SK-N-SH treated with all-trans-retinoic acid at 6 μM for 48 hours (cell line): ENCODE data around the gene ASTN2.

ENCODE experiments used
- ATAC-seq: fragments of 200-7000 bp; cut with Tn5 transposase; 3 replicates; pipeline ENCODE4 v1.9.1; 2020; ENCODE audit warnings: mild to moderate bottlenecking, moderate library complexity
- BACH2 ChIP-seq: fragments of 250-450 bp; sonication (Bioruptor Pico); IDR thresholded peaks from 2 replicates; pipeline ENCODE4 v1.9.0; 2021; ENCODE audit warnings: mild to moderate bottlenecking, borderline replicate concordance
- CSDC2 ChIP-seq: fragments of 250-450 bp; sonication (Bioruptor Pico); IDR thresholded peaks from 2 replicates; pipeline ENCODE4 v1.5.0; 2020; ENCODE audit warnings: mild to moderate bottlenecking, moderate library complexity
- ESRRG ChIP-seq: fragments of 250-450 bp; sonication (Bioruptor Pico); IDR thresholded peaks from 2 replicates; pipeline ENCODE4 v1.6.1; 2021; ENCODE audit warnings: mild to moderate bottlenecking
- GLIS3 ChIP-seq: fragments of 250-450 bp; sonication (Bioruptor Pico); IDR thresholded peaks from 2 replicates; pipeline ENCODE4 v1.5.0; 2020; ENCODE audit warnings: mild to moderate bottlenecking, moderate library complexity
- ISL1 ChIP-seq: fragments of 250-450 bp; sonication (Bioruptor Pico); IDR thresholded peaks from 2 replicates; pipeline ENCODE4 v2.1.2; 2022; ENCODE audit warnings: mild to moderate bottlenecking, moderate library complexity
- OSR1 ChIP-seq: fragments of 250-450 bp; sonication (Bioruptor Pico); IDR thresholded peaks from 2 replicates; pipeline ENCODE4 v1.8.0; 2022; ENCODE audit warnings: moderate library complexity, mild to moderate bottlenecking, inconsistent platforms
- PPARA ChIP-seq: fragments of 250-450 bp; sonication (Bioruptor Pico); IDR thresholded peaks from 2 replicates; pipeline ENCODE4 v1.5.0; 2020; ENCODE audit warnings: mild to moderate bottlenecking, borderline replicate concordance
- RARB ChIP-seq: fragments of 250-450 bp; sonication (Bioruptor Pico); IDR thresholded peaks from 2 replicates; pipeline ENCODE4 v1.8.0; 2021; ENCODE audit warnings: mild to moderate bottlenecking, moderate library complexity
- SNAI2 ChIP-seq: fragments of 250-450 bp; sonication (Bioruptor Pico); IDR thresholded peaks from 2 replicates; pipeline ENCODE4 v1.5.0; 2020; ENCODE audit warnings: mild to moderate bottlenecking, moderate library complexity
- TOX ChIP-seq: fragments of 250-450 bp; sonication (Bioruptor Pico); IDR thresholded peaks from 2 replicates; pipeline ENCODE4 v1.8.0; 2021; ENCODE audit warnings: mild to moderate bottlenecking, moderate library complexity, borderline replicate concordance
- ZC3H10 ChIP-seq: fragments of 250-450 bp; sonication (Bioruptor Pico); IDR thresholded peaks from 2 replicates; pipeline ENCODE4 v1.5.1; 2021; ENCODE audit warnings: mild to moderate bottlenecking, moderate library complexity
- ZFP3 ChIP-seq: fragments of 250-450 bp; sonication (Bioruptor Pico); IDR thresholded peaks from 2 replicates; pipeline ENCODE4 v1.5.0; 2020; ENCODE audit warnings: mild to moderate bottlenecking, moderate library complexity
- ZFP30 ChIP-seq: fragments of 450-650 bp; formaldehyde crosslinking; IDR thresholded peaks from 2 replicates; pipeline ENCODE4 v1.5.0; 2022; ENCODE audit warnings: mild to moderate bottlenecking, moderate library complexity
- ZNF565 ChIP-seq: fragments of 450-650 bp; formaldehyde crosslinking; conservative IDR thresholded peaks from 2 replicates; pipeline ENCODE4 v1.5.0; 2020; ENCODE audit warnings: low read depth, mild to moderate bottlenecking, moderate library complexity
- ZNF70 ChIP-seq: fragments of 450-650 bp; formaldehyde crosslinking; IDR thresholded peaks from 2 replicates; pipeline ENCODE4 v1.5.0; 2020; ENCODE audit warnings: mild to moderate bottlenecking, moderate library complexity
- ZNF8 ChIP-seq: fragments of 450-650 bp; formaldehyde crosslinking; IDR thresholded peaks from 2 replicates; pipeline ENCODE4 v1.5.0; 2020; ENCODE audit warnings: mild to moderate bottlenecking, moderate library complexity
- TF ChIP-seq, protein P1 (sequence below): fragments of 250-450 bp; sonication (Bioruptor Pico); IDR thresholded peaks from 2 replicates; pipeline ENCODE4 v1.5.1; 2021; ENCODE audit warnings: mild to moderate bottlenecking, moderate library complexity
- TF ChIP-seq, protein P2 (sequence below): fragments of 250-450 bp; sonication (Bioruptor Pico); IDR thresholded peaks from 2 replicates; pipeline ENCODE4 v1.5.1; 2020; ENCODE audit warnings: low read depth, mild to moderate bottlenecking, moderate library complexity
- TF ChIP-seq, protein P3 (sequence below): fragments of 250-450 bp; sonication (Bioruptor Pico); IDR thresholded peaks from 2 replicates; pipeline ENCODE4 v1.8.0; 2021; ENCODE audit warnings: low read depth, mild to moderate bottlenecking, moderate library complexity, borderline replicate concordance
- TF ChIP-seq, protein P4 (sequence below): fragments of 250-450 bp; sonication (Bioruptor Pico); IDR thresholded peaks from 2 replicates; pipeline ENCODE4 v1.8.0; 2020; ENCODE audit warnings: mild to moderate bottlenecking, moderate library complexity, borderline replicate concordance
- TF ChIP-seq, protein P5 (sequence below): fragments of 250-450 bp; sonication (Bioruptor Pico); IDR thresholded peaks from 2 replicates; pipeline ENCODE4 v1.5.0; 2020; ENCODE audit warnings: mild to moderate bottlenecking, moderate library complexity

Gene ASTN2

DNA sequence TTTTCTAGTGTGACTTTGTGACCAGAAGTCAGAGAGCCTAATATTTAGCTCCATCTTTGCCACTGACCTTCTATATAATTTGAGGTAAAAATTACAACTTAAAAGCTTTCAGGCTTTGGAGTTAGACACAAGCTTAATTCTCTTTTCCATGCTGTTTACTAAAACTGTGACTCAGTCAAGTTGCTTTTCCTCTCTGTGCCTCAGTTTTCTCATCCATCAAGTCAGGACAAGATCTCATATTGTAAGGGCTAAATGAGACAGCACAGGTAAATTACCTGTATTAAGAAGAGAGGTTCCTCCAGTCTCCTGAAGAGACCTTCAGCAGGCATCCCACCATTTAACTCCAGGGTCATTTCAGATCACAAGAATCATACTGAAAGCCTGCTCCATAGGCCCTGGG lies 339.2 kb downstream of the ASTN2 start:
- TF ChIP-seq CSDC2 (CRISPR knock-in tag) (no peak), OSR1 (CRISPR knock-in tag) (no peak), ESRRG (CRISPR knock-in tag) (no peak), RARB (no peak), ZFP30 (CRISPR knock-in tag) (no peak), ZNF565 (CRISPR knock-in tag) (no peak), ZNF70 (no peak), ZFP3 (CRISPR knock-in tag) (no peak), TOX (no peak), SNAI2 (CRISPR knock-in tag) (no peak), GLIS3 (CRISPR knock-in tag) (no peak), BACH2 (CRISPR knock-in tag) (no peak), ZC3H10 (no peak), ZNF8 (no peak), PPARA (CRISPR knock-in tag) (no peak)
- TF ChIP-seq, protein P1, sequence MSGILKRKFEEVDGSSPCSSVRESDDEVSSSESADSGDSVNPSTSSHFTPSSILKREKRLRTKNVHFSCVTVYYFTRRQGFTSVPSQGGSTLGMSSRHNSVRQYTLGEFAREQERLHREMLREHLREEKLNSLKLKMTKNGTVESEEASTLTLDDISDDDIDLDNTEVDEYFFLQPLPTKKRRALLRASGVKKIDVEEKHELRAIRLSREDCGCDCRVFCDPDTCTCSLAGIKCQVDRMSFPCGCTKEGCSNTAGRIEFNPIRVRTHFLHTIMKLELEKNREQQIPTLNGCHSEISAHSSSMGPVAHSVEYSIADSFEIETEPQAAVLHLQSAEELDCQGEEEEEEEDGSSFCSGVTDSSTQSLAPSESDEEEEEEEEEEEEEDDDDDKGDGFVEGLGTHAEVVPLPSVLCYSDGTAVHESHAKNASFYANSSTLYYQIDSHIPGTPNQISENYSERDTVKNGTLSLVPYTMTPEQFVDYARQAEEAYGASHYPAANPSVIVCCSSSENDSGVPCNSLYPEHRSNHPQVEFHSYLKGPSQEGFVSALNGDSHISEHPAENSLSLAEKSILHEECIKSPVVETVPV (CRISPR knock-in tag) = no peak
- TF ChIP-seq, protein P2, sequence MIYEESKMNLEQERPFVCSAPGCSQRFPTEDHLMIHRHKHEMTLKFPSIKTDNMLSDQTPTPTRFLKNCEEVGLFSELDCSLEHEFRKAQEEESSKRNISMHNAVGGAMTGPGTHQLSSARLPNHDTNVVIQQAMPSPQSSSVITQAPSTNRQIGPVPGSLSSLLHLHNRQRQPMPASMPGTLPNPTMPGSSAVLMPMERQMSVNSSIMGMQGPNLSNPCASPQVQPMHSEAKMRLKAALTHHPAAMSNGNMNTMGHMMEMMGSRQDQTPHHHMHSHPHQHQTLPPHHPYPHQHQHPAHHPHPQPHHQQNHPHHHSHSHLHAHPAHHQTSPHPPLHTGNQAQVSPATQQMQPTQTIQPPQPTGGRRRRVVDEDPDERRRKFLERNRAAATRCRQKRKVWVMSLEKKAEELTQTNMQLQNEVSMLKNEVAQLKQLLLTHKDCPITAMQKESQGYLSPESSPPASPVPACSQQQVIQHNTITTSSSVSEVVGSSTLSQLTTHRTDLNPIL = no peak
- TF ChIP-seq, protein P3, sequence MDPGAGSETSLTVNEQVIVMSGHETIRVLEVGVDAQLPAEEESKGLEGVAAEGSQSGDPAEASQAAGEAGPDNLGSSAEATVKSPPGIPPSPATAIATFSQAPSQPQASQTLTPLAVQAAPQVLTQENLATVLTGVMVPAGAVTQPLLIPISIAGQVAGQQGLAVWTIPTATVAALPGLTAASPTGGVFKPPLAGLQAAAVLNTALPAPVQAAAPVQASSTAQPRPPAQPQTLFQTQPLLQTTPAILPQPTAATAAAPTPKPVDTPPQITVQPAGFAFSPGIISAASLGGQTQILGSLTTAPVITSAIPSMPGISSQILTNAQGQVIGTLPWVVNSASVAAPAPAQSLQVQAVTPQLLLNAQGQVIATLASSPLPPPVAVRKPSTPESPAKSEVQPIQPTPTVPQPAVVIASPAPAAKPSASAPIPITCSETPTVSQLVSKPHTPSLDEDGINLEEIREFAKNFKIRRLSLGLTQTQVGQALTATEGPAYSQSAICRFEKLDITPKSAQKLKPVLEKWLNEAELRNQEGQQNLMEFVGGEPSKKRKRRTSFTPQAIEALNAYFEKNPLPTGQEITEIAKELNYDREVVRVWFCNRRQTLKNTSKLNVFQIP = no peak
- TF ChIP-seq, protein P4, sequence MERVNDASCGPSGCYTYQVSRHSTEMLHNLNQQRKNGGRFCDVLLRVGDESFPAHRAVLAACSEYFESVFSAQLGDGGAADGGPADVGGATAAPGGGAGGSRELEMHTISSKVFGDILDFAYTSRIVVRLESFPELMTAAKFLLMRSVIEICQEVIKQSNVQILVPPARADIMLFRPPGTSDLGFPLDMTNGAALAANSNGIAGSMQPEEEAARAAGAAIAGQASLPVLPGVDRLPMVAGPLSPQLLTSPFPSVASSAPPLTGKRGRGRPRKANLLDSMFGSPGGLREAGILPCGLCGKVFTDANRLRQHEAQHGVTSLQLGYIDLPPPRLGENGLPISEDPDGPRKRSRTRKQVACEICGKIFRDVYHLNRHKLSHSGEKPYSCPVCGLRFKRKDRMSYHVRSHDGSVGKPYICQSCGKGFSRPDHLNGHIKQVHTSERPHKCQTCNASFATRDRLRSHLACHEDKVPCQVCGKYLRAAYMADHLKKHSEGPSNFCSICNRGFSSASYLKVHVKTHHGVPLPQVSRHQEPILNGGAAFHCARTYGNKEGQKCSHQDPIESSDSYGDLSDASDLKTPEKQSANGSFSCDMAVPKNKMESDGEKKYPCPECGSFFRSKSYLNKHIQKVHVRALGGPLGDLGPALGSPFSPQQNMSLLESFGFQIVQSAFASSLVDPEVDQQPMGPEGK = no peak
- ATAC-seq = no peak

DNA sequence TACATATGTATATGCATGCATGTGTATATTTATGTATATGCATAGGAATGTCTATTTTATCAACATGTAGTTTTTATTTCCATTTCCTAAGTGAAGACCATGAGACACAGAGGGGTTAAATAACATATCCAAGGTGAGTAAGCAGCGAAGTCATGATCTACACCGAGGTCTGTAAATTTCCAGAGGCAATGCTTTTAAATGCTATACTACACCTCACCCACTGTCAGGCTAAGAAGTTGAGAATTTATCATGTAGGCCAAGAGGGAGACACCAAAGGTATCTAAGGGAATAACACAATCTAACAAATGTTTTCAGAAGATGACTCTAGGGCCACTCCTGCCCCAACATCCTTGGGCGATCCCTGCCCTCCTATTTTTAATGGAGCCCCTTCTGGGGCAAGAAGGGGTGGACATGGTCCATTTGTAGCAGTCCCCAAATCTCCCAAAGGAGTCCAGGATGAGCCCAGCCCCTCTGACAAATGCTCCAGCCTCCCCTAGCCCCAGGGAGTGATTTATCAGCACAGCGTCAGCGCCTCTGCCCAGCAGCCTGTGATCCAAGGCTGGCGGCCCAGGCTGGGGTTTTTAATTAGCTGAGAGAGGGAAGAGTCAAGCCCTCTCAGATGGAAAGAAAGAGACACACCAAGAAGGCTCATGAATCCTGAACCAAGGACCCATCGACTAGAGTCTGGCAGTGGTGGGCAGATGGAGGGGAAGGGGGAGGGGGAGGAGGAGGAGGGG lies 339.9 kb downstream of the ASTN2 start:
- ATAC-seq = no peak

DNA sequence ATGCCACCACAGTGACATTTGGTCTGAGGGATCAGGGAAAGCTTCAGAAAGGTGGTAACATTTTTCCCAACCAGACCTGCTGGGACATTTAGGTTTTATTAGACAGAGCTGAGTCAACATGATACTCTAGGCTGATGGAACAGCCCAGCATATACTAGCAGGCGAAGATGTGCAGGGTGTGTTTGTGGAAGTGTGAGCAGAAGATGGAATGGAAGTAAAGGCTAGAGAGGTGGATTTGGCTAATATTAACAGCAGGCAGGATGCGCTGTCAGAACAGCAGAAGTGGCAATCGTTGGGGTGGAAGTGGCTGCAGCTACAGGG lies 340.6 kb downstream of the ASTN2 start:
- TF ChIP-seq ZC3H10 (no peak), ISL1 (CRISPR knock-in tag) (no peak), BACH2 (CRISPR knock-in tag) (no peak), GLIS3 (CRISPR knock-in tag) (no peak)
- ATAC-seq = no peak

More for the DNA sequence above, 339.9 kb downstream of the ASTN2 start:
- TF ChIP-seq ZFP3 (CRISPR knock-in tag) (no peak), CSDC2 (CRISPR knock-in tag) (no peak)
- TF ChIP-seq, protein P5, sequence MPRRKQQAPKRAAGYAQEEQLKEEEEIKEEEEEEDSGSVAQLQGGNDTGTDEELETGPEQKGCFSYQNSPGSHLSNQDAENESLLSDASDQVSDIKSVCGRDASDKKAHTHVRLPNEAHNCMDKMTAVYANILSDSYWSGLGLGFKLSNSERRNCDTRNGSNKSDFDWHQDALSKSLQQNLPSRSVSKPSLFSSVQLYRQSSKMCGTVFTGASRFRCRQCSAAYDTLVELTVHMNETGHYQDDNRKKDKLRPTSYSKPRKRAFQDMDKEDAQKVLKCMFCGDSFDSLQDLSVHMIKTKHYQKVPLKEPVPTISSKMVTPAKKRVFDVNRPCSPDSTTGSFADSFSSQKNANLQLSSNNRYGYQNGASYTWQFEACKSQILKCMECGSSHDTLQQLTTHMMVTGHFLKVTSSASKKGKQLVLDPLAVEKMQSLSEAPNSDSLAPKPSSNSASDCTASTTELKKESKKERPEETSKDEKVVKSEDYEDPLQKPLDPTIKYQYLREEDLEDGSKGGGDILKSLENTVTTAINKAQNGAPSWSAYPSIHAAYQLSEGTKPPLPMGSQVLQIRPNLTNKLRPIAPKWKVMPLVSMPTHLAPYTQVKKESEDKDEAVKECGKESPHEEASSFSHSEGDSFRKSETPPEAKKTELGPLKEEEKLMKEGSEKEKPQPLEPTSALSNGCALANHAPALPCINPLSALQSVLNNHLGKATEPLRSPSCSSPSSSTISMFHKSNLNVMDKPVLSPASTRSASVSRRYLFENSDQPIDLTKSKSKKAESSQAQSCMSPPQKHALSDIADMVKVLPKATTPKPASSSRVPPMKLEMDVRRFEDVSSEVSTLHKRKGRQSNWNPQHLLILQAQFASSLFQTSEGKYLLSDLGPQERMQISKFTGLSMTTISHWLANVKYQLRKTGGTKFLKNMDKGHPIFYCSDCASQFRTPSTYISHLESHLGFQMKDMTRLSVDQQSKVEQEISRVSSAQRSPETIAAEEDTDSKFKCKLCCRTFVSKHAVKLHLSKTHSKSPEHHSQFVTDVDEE = no peak
